PC-3 (cell line): ENCODE results near the gene TRIM28.

ENCODE experiments used
- EZH2 ChIP-seq: fragments of 300-600 bp; sonication (generic); IDR thresholded peaks from one replicate; pipeline ENCODE4 v1.6.1; 2017; ENCODE audit warnings: antibody characterized with exemption, mild to moderate bottlenecking, low read length; ENCODE audit not compliant: unreplicated experiment
- EZH2phosphoT487 ChIP-seq: fragments of 300-600 bp; sonication (generic); IDR thresholded peaks from 2 replicates; pipeline ENCODE4 v1.6.1; 2018; ENCODE audit warnings: mild to moderate bottlenecking, antibody characterized with exemption, low read length, borderline replicate concordance
- TF ChIP-seq, protein P1 (sequence below): fragments of 300-600 bp; sonication (generic); conservative IDR thresholded peaks from 2 replicates; pipeline ENCODE4 v1.5.1; 2017; ENCODE audit warnings: antibody characterized with exemption, low read depth, mild to moderate bottlenecking, low read length

DNA sequence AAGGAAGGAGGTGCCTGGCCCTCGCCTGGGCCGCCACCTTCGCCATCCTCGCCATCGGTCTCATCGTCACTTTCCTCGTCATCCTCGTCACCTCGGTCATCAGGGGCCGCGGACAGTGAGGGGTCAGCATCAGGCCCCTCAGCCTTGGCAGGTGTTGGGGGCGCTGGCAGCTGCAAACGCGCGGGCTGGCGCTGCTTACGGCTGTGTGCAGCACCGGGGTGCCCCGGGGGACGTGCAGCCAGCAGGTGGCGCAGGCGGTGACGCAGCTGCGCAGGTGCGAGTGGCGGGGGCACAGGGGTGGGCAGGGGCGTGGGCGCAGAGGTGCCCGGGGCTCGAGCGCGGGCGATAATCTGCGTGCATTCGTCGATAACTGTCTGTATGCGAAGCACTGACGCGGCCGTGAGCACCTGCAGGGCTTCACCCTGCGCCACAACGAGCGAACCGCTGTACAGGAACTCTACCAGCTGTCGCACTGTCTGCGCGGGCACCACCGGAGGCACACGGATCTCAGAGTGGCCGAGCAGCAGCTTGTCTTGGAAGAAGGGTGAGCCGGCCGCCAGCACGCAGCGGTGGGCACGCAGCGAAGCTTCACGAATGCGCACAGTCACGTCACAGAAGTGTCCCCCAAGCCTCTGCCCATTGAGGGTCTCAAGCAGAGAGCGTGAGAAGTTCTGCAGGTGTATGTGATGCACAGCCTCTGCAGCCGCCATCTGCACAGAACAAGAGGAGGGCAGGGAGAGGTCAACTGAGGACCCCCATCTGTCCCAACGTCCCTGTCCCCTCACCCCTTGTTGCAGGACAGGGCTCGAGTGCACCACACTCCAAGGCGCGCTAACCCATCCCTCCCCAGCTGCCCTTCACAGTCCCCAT lies 26.7 kb upstream of the TRIM28 start:
- TF ChIP-seq EZH2phosphoT487 (no peak), EZH2 (no peak)
- TF ChIP-seq, protein P1, sequence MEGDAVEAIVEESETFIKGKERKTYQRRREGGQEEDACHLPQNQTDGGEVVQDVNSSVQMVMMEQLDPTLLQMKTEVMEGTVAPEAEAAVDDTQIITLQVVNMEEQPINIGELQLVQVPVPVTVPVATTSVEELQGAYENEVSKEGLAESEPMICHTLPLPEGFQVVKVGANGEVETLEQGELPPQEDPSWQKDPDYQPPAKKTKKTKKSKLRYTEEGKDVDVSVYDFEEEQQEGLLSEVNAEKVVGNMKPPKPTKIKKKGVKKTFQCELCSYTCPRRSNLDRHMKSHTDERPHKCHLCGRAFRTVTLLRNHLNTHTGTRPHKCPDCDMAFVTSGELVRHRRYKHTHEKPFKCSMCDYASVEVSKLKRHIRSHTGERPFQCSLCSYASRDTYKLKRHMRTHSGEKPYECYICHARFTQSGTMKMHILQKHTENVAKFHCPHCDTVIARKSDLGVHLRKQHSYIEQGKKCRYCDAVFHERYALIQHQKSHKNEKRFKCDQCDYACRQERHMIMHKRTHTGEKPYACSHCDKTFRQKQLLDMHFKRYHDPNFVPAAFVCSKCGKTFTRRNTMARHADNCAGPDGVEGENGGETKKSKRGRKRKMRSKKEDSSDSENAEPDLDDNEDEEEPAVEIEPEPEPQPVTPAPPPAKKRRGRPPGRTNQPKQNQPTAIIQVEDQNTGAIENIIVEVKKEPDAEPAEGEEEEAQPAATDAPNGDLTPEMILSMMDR = peak; percentile 40
